GM19351 (cell line): Measurements from ENCODE around the gene SNX18.

Source experiments
- ATAC-seq: cut with Tn5 transposase; IDR thresholded peaks from one replicate; pipeline ENCODE4 v1.9.1; 2021; ENCODE audit warnings: mild to moderate bottlenecking, moderate library complexity; ENCODE audit not compliant: unreplicated experiment

SNX18 gene

DNA sequence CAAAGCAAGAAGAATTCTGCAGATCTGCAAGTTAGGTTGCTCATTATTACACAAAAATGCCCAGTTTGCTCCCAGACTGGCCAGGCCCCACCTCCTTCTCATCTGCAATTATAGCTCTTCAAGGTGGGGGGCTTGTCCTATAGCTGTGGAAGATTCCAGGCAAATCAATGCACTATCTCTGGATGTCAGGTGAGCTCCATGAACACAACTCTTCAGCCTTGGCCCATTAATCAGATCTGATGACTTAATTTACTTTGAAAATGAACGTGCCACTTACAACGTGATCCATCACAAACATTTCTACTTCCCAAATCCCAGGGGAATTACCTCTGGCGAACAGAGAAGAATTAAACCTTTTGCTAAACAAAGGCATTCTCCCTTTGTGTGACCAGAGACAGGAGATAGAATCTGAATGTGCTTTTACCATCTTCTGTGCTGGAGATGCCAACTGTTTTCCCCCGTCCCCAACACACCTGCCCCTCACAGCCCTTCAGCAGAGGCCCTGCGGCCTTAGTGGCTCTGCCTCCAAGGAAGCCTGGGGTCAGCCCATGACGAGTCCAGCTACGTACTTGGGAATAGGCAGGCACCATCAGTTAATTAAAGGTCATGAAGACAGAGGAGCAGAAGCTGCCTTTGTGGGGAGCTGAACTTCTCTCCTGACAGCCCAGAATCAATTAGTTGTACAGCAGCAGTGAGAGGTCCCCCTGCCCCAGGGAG, 60.5 kb downstream of the SNX18 start:
- ATAC-seq, result no peak

DNA sequence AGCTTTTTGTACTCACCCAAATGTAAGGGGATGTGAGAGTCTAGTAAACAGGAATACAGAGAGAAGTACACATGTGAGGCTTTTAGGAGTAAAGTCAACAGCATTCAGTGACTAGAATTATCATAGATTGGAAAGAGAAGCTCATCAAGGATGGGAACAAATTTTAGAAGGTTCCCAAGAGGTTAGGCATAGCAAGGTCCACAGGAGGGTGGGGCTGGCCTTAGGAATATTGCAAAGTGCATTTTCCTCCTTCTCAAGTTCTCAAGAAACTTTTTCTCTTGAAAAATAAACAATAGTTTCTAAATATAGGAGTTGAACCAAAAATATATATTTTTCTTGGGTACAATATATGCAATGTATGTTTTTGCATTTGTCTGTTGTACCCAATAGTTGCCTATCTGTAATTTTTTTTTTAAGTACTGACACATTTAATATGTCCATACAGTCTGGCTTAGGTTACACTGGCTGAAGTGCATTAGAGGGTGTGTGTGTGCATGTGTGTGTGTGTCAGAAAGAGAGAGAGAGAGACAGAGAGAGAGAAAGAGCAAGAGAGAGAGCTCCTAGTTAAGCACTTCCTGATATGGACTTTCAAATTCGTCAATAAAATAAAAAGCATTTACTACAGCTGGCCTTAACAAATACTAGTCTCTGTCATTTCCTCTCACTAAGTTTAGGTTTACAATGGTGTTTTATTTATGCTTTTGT, 62.2 kb downstream of the SNX18 start:
- ATAC-seq, result no peak

DNA sequence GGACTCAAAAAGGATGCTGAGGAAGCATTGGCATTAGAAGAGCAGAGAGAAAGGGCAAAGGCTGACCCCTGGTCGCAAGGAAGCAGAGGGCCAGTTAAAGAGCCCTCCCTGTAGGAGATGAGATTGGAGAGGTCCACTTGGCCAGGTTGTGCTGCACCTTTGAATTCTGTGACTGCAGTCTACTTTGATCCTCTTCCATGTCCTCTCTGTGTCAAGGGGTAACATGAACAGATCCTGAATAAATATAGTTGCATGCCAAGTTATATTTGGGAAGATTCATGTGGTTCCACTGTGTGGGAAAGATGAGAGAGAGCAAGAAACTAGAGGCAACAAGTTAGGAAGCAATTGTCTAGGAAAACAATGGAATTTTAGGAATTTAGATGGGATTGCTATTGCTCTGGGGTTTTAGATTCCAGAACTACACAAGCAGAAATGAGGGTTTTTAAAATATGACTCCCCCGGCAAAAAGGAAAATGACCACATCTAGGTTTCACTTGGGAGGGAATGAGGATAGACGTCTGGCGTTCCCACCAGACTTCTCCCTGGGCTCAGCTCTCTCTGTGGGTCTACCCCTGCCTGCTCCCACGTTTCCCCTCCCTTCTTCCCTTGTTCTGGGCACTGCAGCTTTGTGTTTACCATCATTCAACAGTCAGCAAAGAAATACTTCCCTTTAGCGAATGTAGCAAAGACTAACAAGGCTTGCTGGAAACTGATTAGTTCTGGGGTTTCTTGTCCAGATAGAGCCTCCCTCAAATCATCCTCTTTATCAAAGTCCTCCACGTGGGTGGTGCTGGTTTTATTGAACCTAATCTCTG, 63.6 kb downstream of the SNX18 start:
- no peak for ATAC-seq

DNA sequence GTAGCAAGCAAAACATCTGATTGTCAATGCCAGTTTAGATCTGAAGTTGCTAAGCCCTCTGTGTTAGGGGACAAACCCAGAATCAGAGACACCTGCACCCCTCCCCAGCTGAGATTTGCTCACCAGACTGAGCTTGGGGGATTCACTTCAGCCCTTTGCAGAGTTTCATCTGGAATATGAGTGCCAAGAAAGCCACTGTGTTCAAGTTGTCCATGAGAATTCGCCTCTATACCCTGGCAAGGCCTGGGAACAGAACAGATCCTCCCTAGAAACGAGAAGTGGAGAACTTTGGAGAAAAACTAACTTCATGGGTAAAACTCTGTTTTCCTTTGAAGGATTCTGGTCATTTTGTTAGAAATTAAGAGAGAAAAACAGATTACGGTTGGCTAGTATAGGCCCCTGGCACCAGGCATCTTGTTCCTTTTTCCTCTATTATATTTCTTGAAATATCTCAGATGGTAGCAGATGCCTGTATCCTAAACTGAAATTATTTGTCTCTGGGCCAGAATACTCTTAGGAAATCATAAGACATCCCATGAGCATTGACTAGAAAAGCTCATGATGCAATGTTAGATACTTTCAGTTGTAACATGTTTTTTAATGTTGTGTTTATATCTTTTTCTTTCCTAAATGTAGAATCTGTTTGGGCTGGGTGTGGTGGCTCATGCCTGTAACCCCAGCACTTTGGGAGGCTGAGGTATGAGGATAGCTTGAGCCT, 64.4 kb downstream of the SNX18 start:
- no peak for ATAC-seq

DNA sequence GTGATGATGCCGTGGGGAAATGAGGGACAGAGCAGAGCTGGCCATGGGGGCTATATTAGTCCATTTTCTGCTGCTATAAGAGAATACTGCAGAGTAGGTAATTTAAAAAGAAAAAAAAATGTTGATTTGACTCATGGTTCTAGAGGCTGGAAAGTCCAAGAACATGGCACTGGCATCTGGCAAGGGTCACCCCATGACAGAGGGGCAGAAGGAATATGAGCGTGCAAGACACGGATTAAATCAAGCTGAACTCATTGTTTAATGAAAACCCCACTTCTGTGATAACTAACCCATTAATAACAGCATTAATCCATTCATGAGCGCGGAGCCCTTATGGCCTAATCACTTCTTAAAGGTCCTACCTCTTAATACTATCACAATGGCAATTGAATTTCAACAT, 68.8 kb downstream of the SNX18 start:
- no peak for ATAC-seq

DNA sequence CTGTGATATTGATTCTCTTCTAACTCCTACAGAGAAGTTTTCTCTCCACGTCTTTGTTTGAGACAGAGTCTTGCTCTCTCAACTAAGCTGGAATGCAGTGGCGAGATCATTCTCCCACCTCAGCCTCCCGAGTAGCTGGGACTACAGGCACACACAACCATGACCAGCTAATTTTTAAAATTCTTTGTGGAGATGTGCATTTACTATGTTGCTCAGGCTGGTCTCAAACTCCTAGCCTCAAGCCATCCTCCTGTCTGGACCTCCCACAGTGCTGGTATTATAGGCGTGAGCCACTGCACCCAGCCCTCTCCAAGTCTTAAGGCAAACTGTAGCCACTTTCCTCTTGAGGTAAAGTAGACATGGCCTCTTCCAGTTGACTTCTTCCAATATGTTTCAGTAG, 72.2 kb downstream of the SNX18 start:
- ATAC-seq, result no peak

DNA sequence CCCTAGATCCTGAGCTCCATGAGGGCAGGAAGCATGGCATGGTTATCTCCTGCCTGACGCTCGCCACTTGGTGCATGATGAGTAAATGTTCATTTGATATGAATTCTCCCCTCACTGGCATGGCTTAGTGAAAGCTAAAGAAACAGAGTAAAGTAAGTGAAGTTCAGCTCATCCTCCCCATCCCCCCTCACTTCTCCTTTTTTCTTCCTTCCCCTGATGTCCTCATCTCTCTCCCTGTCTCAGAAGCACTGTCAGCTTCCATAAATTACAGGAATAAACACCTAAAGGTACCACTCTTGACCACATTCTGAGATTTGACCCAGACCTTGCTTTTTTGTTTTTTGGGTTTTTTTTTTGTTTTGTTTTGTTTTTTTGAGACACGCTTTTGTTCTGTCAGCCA, 73.3 kb downstream of the SNX18 start:
- no peak for ATAC-seq

DNA sequence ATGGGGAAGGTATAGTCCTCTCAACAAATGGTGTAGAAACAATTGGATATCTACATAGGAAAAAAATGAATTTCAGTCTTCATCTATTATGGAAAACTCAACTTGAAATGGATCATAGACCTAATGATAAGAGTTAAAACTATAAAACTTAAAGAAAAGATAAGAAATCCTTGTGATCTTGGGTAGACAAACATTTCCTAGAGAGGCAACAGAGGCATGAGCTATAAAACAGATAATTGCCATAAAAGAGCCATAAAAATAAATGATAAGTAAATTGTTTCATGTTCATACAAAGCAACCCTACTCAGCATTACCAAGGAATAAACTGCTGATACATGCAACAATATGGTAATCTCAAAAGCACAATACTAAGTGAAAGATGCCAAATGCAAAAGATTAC, 76.2 kb downstream of the SNX18 start:
- ATAC-seq, result no peak

DNA sequence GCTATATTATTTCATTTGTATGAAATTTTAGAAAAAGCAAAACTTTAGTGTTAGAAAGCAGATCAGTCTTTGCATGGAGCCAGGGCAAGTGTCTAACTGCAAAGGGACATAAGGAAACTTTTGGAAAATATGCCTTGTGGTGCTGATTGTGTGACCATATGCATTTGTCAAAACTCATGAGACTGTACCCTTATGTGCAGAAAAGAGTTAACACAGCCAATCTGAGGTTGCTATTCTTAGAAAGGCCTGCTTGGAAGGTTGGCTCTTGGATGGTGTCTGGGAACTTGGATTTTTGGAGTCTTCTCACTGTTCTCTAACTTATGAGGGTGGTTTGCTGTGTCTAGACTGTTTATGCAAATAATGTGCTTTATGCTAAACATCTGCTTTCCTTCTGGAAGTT, 76.6 kb downstream of the SNX18 start:
- ATAC-seq, result no peak

DNA sequence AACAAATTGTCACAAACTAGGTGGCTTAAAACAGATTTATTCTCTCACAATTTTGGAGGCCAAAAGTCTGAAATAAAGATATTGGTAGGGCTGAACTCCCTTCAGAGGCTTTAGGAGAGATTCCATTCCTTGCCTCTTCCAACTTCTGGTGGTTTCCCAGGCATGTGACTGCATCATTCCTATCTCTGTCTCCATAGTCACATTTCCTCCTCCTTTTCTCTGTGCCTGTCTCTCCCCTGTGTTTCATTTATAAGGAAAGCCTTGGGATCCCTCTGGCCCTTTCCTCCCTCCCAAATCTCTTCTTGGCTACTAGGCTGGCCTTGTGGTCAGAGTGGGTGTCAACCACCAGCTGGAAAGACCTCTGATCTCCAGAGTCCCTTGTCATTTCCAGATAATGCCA, 78.2 kb downstream of the SNX18 start:
- no peak for ATAC-seq
